Hepatic stellate cell (primary cell): Measurements from ENCODE around the gene FNBP1.
"Not testable (repeated sequence)": the region's sequence is repeated elsewhere in the genome, so short reads cannot be mapped to it uniquely, and the experiment has no call there.

Experiments used
- DNase-seq: peaks from one replicate; pipeline ENCODE4 v3.0.0; 2011; ENCODE audit warnings: low spot score

The FNBP1 gene

GRCh38 chr9:129890718-129891299 is 152.2 kb downstream of the FNBP1 start:
- DNase-seq: not testable (repeated sequence)

- no peak for DNase-seq
Measured at GRCh38 chr9:129889941-129890717, 152.9 kb downstream of the FNBP1 start.

- DNase-seq: no peak
Measured at GRCh38 chr9:129889122-129889940, 153.7 kb downstream of the FNBP1 start.

GRCh38 chr9:129888293-129889121 is 154.5 kb downstream of the FNBP1 start:
- no peak for DNase-seq

- peak; percentile 67 for DNase-seq
Measured at GRCh38 chr9:129887334-129888292, 155.4 kb downstream of the FNBP1 start.

- no peak for DNase-seq
Measured at GRCh38 chr9:129886226-129887174, 156.5 kb downstream of the FNBP1 start.

GRCh38 chr9:129885670-129886106 is 157.3 kb downstream of the FNBP1 start:
- peak; percentile 93 for DNase-seq

GRCh38 chr9:129885018-129885669 is 157.8 kb downstream of the FNBP1 start:
- DNase-seq: no peak

GRCh38 chr9:129884220-129885017 is 158.6 kb downstream of the FNBP1 start:
- peak; percentile 85 for DNase-seq

- DNase-seq: no peak
Measured at GRCh38 chr9:129881547-129882324, 161.3 kb downstream of the FNBP1 start.

GRCh38 chr9:129880654-129881546 is 162.1 kb downstream of the FNBP1 start:
- no peak for DNase-seq

- DNase-seq: no peak
Measured at GRCh38 chr9:129879991-129880653, 162.9 kb downstream of the FNBP1 start.

GRCh38 chr9:129879103-129879699 is 163.8 kb downstream of the FNBP1 start:
- no peak for DNase-seq

- DNase-seq: no peak
Measured at GRCh38 chr9:129878291-129878690, 164.7 kb downstream of the FNBP1 start.

- no peak for DNase-seq
Measured at GRCh38 chr9:129876815-129877214, 166.2 kb downstream of the FNBP1 start.
